Kidney epithelial cell (primary cell): ENCODE measurements around the gene NEUROG3. TPM values are rescaled to one million over a fixed set of nuclear protein-coding genes. Genes with fewer than 3 reads are reported as not detected.

Source experiments
- DNase-seq: peaks from one replicate; pipeline ENCODE4 v3.0.0-alpha.2; 2010; ENCODE audit warnings: low read depth
- H3K27me3 ChIP-seq: 2 replicates; pipeline ENCODE4 v1.6.0; 2011; ENCODE audit warnings: low read length; ENCODE audit not compliant: control insufficient read depth, insufficient read depth
- H3K36me3 ChIP-seq: 2 replicates; pipeline ENCODE4 v1.5.1; 2011; ENCODE audit warnings: low read length; ENCODE audit not compliant: control insufficient read depth, insufficient read depth
- H3K4me3 ChIP-seq: 2 replicates; pipeline ENCODE4 v1.5.1; 2011; ENCODE audit warnings: low read depth, mild to moderate bottlenecking, control low read depth, low read length
- total RNA-seq: library from RNA; depleted of rRNA; stranded (reverse); fragments of >200 nt; gene quantifications from 2 replicates; pipeline ENCODE4 v1.2.3, GENCODE V29; 2015
- TF ChIP-seq, protein P1 (sequence below): IDR thresholded peaks from 2 replicates; pipeline ENCODE4 v1.5.1; 2011; ENCODE audit warnings: mild to moderate bottlenecking, moderate library complexity, low read length, control low read depth, inconsistent platforms; ENCODE audit not compliant: insufficient read depth, poor library complexity, severe bottlenecking

Gene NEUROG3
- total RNA-seq, 1 donor from 2014 or later, result not detected

DNA sequence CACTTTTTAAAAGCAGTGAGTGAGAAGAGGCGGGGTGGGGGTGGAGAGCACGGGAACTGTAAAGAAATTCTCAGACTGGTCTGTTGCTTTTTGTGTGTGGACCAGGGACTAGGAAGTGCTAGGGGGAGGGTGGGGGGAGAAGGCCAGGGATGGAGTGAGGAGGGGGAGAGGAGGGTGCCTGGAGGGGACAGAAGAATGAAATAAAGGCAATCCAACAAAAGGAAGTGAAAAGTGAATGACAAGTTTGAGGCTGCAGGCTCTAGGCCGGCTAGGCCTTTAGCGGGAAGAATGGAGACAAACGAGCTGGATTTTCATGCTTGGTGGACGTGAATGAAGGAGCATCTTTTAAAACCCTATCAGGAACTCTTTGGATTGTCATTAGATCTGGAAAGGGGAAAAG is 13.7 kb downstream of the NEUROG3 start:
- TF ChIP-seq, protein P1, sequence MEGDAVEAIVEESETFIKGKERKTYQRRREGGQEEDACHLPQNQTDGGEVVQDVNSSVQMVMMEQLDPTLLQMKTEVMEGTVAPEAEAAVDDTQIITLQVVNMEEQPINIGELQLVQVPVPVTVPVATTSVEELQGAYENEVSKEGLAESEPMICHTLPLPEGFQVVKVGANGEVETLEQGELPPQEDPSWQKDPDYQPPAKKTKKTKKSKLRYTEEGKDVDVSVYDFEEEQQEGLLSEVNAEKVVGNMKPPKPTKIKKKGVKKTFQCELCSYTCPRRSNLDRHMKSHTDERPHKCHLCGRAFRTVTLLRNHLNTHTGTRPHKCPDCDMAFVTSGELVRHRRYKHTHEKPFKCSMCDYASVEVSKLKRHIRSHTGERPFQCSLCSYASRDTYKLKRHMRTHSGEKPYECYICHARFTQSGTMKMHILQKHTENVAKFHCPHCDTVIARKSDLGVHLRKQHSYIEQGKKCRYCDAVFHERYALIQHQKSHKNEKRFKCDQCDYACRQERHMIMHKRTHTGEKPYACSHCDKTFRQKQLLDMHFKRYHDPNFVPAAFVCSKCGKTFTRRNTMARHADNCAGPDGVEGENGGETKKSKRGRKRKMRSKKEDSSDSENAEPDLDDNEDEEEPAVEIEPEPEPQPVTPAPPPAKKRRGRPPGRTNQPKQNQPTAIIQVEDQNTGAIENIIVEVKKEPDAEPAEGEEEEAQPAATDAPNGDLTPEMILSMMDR, result no peak
- no peaks in the 10 kb centered on the region for H3K36me3 ChIP-seq
- no peak for DNase-seq
- no peak overlapping the region for H3K4me3 ChIP-seq
- peaks cover 16% of the 10 kb centered on the region for H3K27me3 ChIP-seq

DNA sequence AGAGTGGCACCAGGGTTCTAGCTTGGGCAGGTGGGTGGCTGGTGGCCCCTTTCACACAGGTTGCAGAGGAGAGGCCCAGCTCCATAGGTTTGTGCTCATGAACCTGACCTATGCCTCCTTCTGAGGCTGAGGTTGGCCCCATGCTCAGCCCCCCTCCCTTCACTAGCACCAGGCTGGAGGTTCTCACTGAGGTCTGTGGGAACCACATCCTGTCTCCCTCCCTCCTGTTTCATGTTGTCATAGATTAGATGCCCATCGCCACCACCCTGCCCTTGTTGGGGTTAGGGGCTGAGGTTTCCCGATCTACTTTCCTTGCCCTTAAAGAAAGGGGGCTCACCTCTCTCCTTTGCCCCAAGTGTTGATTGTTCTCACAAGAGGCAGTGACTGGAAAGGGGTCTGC is 14.7 kb downstream of the NEUROG3 start:
- no peaks in the 10 kb centered on the region for H3K36me3 ChIP-seq
- DNase-seq, result no peak
- TF ChIP-seq, protein P1, result no peak
- peaks cover 14% of the 10 kb centered on the region for H3K27me3 ChIP-seq
- H3K4me3 ChIP-seq, result no peak overlapping the region

DNA sequence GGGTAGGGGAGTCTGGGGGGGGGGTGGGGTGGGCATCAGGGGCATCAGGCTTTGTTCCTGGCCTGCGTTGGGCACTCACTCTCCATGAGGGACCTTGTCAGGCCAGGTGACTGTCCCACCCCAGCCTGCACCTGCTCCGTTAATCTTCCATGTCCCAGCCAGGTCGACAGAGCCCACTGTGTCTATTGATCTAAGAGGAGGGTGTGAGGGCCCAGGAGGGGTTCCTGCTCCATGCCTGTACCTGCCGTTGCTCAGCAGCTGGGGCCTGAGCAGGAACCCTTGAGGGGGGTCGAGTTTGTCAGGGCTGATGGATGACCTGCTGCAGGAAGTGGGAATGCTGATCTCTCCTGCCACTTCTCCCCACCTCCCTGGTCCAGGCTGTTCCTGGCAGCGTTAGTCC is 18.6 kb downstream of the NEUROG3 start:
- TF ChIP-seq, protein P1, result no peak
- no peak for DNase-seq
- peaks cover 4% of the 10 kb centered on the region for H3K27me3 ChIP-seq
- H3K36me3 ChIP-seq, result no peaks in the 10 kb centered on the region
- H3K4me3 ChIP-seq, result no peak overlapping the region

DNA sequence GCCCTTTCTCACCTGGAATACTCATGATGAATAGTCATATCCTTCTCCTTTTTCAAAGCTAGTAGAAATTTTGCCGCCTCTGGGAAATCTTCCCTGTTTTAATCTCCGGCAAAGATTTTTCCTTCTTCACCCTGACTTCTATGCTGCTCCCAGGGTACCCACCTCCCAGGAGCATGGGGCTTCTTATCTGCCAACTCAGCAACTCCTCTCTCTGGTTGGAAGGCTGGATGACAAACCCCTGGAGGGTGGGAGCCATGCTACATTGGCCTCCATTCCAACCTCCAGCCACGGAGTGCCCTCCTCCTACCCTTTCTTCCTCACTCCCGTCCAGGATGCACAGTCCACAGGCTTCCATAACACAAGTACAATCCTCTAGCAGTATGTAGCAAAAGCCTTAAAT is 19.9 kb downstream of the NEUROG3 start:
- Histone ChIP-seq H3K4me3 (no peak overlapping the region), H3K27me3 (peaks cover under 1% of the 10 kb centered on the region), H3K36me3 (no peaks in the 10 kb centered on the region)
- TF ChIP-seq, protein P1, result no peak
- no peak for DNase-seq

DNA sequence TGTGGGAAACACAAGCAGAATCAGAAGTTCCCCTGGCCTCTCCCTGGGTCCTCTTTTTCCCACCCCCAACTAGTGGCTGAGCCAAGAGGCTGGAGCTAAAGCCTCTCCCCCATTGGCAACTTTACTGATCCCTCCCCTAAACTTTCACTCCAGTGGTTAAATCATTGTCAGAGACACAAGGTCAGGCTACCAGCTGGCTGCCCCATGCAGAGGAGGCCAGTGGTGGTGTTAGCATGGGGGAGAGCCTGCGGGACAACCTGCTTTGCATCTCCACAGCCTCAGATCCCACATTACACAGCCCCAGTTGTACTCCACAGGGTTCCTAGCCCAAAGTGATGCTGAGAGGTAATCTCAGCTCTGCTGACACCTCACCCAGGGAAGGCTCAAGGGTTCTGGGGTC is 21.0 kb downstream of the NEUROG3 start:
- H3K36me3 ChIP-seq, result no peaks in the 10 kb centered on the region
- H3K27me3 ChIP-seq, result no peaks in the 10 kb centered on the region
- DNase-seq, result no peak
- TF ChIP-seq, protein P1, result no peak
- no peak overlapping the region for H3K4me3 ChIP-seq

DNA sequence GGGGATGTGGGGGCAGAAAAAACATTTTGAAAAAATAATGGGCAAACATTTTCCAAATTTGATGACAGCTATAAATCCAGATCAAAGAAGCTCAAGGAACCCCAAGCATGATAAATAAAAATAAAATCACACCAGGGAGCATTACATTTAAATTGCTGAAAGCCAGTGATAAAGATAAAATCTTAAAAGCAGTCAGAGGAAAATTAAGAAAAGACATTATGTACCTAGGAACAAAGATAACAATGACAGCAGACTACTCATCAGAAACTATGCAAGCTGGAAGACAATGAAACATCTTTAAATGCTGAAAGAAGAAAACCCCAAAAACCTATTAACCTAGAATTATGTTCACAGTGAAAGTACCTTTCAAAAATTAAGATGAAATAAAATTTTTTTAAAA is 23.3 kb downstream of the NEUROG3 start:
- Histone ChIP-seq H3K4me3 (no peak overlapping the region), H3K36me3 (no peaks in the 10 kb centered on the region), H3K27me3 (no peaks in the 10 kb centered on the region)
- DNase-seq, result no peak
- TF ChIP-seq, protein P1, result no peak
